IgD-negative memory B cell (primary cell): ENCODE results near the gene NFYC. TPM values are rescaled to one million over a fixed set of nuclear protein-coding genes. Genes with fewer than 3 reads are reported as not detected.

Experiments used
- H3K27ac Mint-ChIP-seq, 3 donors: one replicate each; pipeline ENCODE4 v1.8.0; 2020 to 2022; ENCODE audit warnings: mild to moderate bottlenecking in 3 of 3, mixed read lengths in 3 of 3, moderate library complexity in 1 of 3
- H3K27me3 Mint-ChIP-seq: one replicate; pipeline ENCODE4 v1.8.0; 2021; ENCODE audit warnings: mixed read lengths
- H3K36me3 Mint-ChIP-seq: one replicate; pipeline ENCODE4 v1.8.0; 2020; ENCODE audit warnings: mild to moderate bottlenecking, mixed read lengths
- H3K4me1 Mint-ChIP-seq, 3 donors: one replicate each; pipeline ENCODE4 v1.8.0; 2020 to 2022; ENCODE audit warnings: mixed read lengths in 3 of 3, mild to moderate bottlenecking in 1 of 3
- H3K4me3 Mint-ChIP-seq, 4 donors: one replicate each; pipeline ENCODE4 v1.8.0; 2020 to 2022; ENCODE audit warnings: mild to moderate bottlenecking in 4 of 4, mixed read lengths in 4 of 4, moderate library complexity in 3 of 4
- H3K9me3 Mint-ChIP-seq, 3 donors: one replicate each; pipeline ENCODE4 v1.8.0; 2020 to 2021; ENCODE audit warnings: mixed read lengths in 3 of 3, mild to moderate bottlenecking in 1 of 3
- polyA plus RNA-seq: library from polyadenylated mRNA; unstranded; fragments of 300-500 nt; fragmentation: Illumina TruSeq; gene quantifications from one replicate; pipeline ENCODE4 v1.2.3, GENCODE V29; 2021

The NFYC gene
- polyA plus RNA-seq, 1 donor from 2014 or later = 74.3 TPM

- no peak overlapping the region for H3K27ac Mint-ChIP-seq
- peaks cover 0 to 9% (median 6%) of the 10 kb centered on the region in 3 donors for H3K4me1 Mint-ChIP-seq
- H3K9me3 Mint-ChIP-seq = peaks cover 2 to 8% (median 3%) of the 10 kb centered on the region in 3 donors
- H3K36me3 Mint-ChIP-seq = peaks cover 9% of the 10 kb centered on the region
- H3K27me3 Mint-ChIP-seq = peaks cover 19% of the 10 kb centered on the region
- peak overlapping the region in 2 of 4 donors; percentile 42 to 66 for H3K4me3 Mint-ChIP-seq
Measured at GRCh38 chr1:40780678-40781607, 89.4 kb downstream of the NFYC start.

DNA sequence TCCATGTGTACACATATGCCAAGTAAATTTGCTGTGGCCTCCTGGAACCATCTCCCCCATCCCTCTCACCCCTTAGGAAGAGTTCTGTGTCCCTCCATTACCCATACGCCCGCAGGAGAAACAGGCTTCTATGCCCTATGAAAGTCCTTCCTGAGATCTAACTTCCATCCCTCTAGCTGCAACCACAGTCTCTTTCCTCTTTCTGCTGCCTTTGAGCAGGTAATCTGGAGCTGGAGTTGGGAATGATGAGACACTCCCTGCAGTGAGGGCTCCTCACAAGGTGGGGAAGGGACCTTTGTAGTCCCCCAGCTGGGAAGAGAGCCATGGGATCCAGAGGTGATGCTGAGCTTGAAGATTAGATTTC lies 90.1 kb downstream of the NFYC start:
- Mint-ChIP-seq H3K27ac (no peak overlapping the region), H3K4me1 (peaks cover 0 to 9% (median 6%) of the 10 kb centered on the region in 3 donors), H3K36me3 (peaks cover 7% of the 10 kb centered on the region), H3K4me3 (peak overlapping the region in 1 of 4 donors; percentile 66), H3K27me3 (peaks cover 21% of the 10 kb centered on the region), H3K9me3 (peaks cover under 1 to 8% (median 1%) of the 10 kb centered on the region in 3 donors)

GRCh38 chr1:40782371-40782956 lies 91.0 kb downstream of the NFYC start:
- Mint-ChIP-seq H3K36me3 (peaks cover 2% of the 10 kb centered on the region), H3K27me3 (peaks cover 24% of the 10 kb centered on the region), H3K4me3 (peak overlapping the region; percentile 66 to 90 (median 78)), H3K9me3 (peaks cover 0 to under 1% (median 0%) of the 10 kb centered on the region in 3 donors), H3K4me1 (peaks cover 0 to 10% (median 6%) of the 10 kb centered on the region in 3 donors), H3K27ac (no peak overlapping the region)

DNA sequence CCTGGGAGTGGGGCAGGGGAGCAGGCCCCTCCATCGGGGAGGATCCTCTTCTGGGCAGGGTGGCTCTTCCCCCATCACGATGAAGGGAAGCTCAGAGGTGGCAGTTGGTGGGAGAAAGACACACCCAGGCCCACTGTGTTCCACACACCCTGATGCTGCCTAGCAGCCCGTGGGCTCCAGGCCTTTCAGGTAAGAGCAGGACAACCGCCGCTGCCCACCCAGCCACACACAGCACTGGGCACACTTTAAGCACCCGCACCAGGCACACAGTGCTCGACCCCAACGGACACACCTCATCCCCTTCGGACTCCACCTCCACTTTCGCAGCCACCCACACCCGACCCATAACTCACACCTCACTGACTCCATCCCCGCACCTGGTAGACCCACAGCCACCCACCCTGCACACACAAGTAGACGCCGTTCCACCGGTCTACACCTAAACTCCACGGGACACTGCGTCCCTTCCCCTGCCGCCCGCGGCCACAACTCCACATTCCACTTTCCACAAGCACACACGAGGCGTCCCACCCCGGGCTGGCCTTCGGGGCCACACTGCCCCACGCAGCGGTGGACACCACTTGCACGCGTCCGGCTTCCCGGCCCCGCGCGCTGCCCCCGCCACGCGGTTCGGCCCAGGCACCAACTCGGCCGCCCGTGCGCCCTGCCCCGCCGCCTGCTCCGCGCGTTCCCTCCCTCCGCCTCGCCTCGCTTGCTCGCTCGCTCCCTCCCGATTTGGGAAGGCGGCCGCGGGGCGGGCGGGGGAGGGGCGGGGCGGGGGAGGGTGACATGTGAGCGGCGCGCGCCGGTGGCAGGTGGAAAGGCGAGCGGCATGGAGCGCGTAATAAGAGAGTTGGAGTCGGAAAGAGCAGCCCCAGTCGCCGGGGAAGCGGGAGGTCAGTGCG lies 91.7 kb downstream of the NFYC start, which contains the start of gene KCNQ4:
KCNQ4 (plus strand) TSS at position 787 of the 905 bp plus-strand sequence. CDS start 307 bp downstream, outside the sequence.
- no peaks in the 10 kb centered on the region for H3K9me3 Mint-ChIP-seq
- H3K36me3 Mint-ChIP-seq = no peaks in the 10 kb centered on the region
- peaks cover 24% of the 10 kb centered on the region for H3K27me3 Mint-ChIP-seq
- H3K4me1 Mint-ChIP-seq = peaks cover 0 to 11% (median 6%) of the 10 kb centered on the region in 3 donors
- H3K4me3 Mint-ChIP-seq = peak within 1 kb of the TSS; percentile 61 to 90 (median 84)
- no peak within 1 kb of the TSS for H3K27ac Mint-ChIP-seq

DNA sequence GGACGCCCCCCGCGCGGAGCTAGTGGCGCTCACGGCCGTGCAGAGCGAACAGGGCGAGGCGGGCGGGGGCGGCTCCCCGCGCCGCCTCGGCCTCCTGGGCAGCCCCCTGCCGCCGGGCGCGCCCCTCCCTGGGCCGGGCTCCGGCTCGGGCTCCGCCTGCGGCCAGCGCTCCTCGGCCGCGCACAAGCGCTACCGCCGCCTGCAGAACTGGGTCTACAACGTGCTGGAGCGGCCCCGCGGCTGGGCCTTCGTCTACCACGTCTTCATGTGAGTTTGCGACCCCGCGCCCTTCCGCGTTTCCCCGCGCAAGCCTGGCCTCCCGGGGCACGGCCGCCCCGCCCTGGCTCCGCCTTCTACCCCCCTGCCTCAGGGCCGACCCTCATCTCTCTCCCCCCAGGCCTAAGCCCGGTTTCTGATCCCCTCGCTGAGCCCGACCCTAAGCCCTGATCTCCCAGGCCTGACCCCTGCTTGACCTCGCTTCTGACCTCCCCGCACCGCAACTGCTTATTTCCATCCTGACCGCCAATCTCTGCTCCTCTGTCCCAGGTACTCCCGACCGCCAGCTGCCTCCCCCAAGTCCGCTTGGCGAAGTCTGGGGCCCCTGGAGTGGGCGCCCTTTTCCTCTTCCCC lies 92.8 kb downstream of the NFYC start:
- H3K4me3 Mint-ChIP-seq = peak overlapping the region in 3 of 4 donors; percentile 79 to 89 (median 88)
- H3K4me1 Mint-ChIP-seq = peaks cover 0 to 11% (median 6%) of the 10 kb centered on the region in 3 donors
- H3K27ac Mint-ChIP-seq = no peak overlapping the region
- no peaks in the 10 kb centered on the region for H3K36me3 Mint-ChIP-seq
- H3K9me3 Mint-ChIP-seq = no peaks in the 10 kb centered on the region
- H3K27me3 Mint-ChIP-seq = peaks cover 26% of the 10 kb centered on the region

- H3K36me3 Mint-ChIP-seq = no peaks in the 10 kb centered on the region
- peaks cover 29% of the 10 kb centered on the region for H3K27me3 Mint-ChIP-seq
- H3K4me1 Mint-ChIP-seq = peaks cover 0 to 11% (median 6%) of the 10 kb centered on the region in 3 donors
- H3K27ac Mint-ChIP-seq = no peak overlapping the region
- H3K4me3 Mint-ChIP-seq = peak overlapping the region in 3 of 4 donors; percentile 79 to 89 (median 88)
- no peaks in the 10 kb centered on the region for H3K9me3 Mint-ChIP-seq
Measured at GRCh38 chr1:40784771-40785151, 93.3 kb downstream of the NFYC start.

DNA sequence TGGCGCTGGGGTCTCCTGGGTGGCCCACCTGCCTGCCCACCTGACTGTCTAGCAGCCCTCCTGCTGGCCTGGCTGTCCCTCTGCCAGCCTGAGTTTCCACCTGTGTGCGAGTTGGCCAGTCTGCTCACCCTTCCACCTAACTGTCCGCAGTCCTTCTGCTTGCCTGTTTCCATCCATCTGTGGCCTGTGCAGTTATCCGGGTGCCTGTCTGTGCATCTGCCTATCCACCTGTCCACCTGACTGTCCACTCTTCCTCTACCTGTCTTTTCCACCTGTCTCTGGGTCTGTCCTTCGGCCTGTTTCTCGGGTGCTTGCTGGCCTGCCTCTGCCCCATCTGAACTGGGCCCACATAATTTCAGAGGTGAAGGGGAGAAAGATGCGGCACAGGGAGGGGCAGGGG lies 93.9 kb downstream of the NFYC start:
- Mint-ChIP-seq H3K36me3 (no peaks in the 10 kb centered on the region), H3K4me3 (peak overlapping the region in 2 of 4 donors; percentile 9 to 82), H3K27me3 (peaks cover 29% of the 10 kb centered on the region), H3K4me1 (peaks cover 0 to 11% (median 6%) of the 10 kb centered on the region in 3 donors), H3K9me3 (no peaks in the 10 kb centered on the region), H3K27ac (no peak overlapping the region)

GRCh38 chr1:40786171-40786994 lies 94.9 kb downstream of the NFYC start:
- Mint-ChIP-seq H3K4me1 (peaks cover 0 to 9% (median 6%) of the 10 kb centered on the region in 3 donors), H3K4me3 (peak overlapping the region in 3 of 4 donors; percentile 9 to 60 (median 17)), H3K27me3 (peaks cover 29% of the 10 kb centered on the region), H3K27ac (no peak overlapping the region), H3K9me3 (no peaks in the 10 kb centered on the region), H3K36me3 (no peaks in the 10 kb centered on the region)

DNA sequence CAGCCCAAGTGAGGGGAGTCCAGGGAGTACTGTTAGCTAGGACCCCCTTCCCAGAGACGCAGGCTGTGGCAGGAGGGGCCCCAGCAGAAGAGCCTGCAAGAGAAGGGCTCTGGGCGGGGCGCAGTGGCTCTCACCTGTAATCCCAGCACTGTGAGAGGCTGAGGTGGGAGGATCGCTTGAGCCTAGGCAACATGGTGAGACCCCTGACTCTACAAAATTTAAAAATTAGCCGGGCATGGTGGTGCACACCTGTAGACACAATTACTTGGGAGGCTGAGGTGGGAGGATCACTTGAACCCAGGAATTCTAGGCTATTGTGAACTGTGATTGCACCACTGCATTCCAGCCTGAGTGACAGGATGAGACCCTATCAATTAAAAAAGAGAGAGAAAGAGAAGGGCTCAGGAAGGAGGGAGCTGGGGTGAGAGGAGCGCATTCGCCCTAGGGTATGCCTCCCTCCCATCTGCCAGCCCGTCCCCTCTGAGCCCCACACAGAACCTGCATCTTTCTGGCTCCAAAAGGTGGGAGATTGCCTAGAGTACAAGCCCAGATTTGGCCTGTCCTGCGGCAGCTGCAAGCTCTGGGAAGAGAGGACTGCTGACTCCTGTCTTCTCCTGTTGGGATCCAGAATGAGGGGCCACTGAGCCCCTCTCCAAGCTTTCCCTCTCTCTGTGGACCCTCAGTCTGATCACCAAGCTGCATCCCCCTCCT lies 95.6 kb downstream of the NFYC start:
- peaks cover 0 to 9% (median 6%) of the 10 kb centered on the region in 3 donors for H3K4me1 Mint-ChIP-seq
- no peak overlapping the region for H3K4me3 Mint-ChIP-seq
- no peak overlapping the region for H3K27ac Mint-ChIP-seq
- no peaks in the 10 kb centered on the region for H3K36me3 Mint-ChIP-seq
- H3K27me3 Mint-ChIP-seq = peaks cover 29% of the 10 kb centered on the region
- H3K9me3 Mint-ChIP-seq = no peaks in the 10 kb centered on the region

DNA sequence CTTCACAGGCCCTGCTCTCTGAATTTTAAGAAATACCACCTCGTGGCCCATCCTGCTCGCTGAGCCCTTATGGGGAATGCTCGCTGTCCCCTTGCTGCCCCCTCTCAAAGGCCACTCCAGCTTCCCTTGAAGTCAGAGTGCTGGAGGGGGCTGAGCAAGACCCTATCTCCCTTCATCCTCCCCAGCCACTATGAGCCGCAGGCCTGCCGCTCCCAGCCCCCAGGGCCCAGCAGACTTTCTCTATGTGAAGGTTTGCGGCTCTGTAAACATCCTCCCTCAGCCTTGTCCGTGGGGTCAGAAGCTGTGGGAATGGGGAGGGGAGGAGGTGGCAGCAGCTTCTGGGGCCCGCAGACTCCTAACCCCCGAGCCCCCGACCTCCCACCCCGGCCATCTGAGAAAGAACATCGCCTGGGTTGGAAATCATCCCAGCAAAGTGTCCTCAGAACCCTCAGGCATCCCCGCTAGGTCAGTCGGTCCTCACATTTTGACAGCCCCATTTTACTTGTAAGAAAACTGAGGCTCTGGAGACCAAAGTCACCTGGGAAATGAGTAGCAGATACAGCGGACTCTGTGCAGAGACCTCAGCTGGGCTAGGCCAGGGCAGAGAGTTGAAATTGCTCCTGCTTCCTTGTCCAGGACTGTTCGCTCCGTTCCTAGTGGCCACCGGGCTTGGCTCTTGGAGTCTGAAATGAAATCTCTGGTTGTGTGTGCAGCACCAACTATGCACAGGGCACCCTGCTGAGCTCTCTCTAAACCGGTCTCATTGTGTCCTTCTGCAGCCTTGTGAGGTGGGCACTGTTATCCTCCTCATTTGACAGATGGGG lies 96.4 kb downstream of the NFYC start:
- peaks cover 27% of the 10 kb centered on the region for H3K27me3 Mint-ChIP-seq
- H3K9me3 Mint-ChIP-seq = no peaks in the 10 kb centered on the region
- peaks cover 0 to 9% (median 6%) of the 10 kb centered on the region in 3 donors for H3K4me1 Mint-ChIP-seq
- H3K4me3 Mint-ChIP-seq = no peak overlapping the region
- H3K36me3 Mint-ChIP-seq = no peaks in the 10 kb centered on the region
- no peak overlapping the region for H3K27ac Mint-ChIP-seq

DNA sequence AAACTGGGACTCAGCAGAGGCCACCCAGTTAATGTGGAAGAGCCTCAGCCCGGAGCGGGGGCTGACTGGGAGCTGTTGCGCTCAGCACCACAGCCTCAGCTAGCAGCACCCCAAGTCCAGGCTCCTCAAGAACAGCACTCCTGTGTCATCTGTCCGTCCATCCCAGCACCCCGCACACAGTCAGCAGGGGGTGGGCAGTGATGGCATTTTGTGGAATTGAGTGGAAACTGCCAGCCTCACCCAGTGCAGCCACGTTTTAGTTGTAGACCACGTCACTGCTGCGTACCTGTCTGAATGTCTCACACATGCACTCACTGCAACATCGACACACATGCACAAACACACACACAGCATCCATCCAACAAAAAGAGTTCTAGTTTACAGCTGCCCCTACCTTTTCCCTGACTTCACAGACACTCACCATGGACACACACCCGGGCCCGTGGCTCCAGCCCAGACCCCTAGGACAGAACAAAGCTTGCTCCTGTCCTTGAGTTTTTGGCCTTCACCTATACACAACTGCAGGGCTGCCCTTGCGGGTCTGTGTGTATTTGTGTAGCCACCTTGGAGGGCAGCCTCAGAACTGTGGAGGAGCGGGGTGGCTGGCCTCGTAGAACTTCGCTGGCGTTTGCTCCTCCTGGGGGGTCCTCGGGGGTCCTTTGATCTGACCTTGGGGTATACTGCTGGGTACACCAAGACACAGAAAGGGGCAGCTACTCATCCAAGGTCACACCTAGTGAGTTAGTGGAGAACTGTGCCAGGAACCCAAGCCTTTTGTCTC lies 97.2 kb downstream of the NFYC start:
- Mint-ChIP-seq H3K27me3 (peaks cover 23% of the 10 kb centered on the region), H3K4me3 (no peak overlapping the region)

DNA sequence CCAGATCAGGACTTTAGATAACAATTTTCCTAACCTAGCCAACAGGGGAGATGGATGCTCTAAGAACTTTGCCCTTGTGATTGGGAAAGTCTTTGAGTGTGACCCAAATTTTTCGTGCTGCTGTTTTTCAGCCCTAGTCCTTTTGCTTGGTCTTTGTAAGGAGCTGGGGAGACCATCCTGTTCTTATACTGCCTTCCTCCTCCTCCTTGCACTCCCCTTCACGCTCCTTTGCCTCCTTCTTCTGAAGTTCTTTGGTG lies 97.8 kb downstream of the NFYC start:
- no peak overlapping the region for H3K4me3 Mint-ChIP-seq
- no peaks in the 10 kb centered on the region for H3K36me3 Mint-ChIP-seq
- H3K27me3 Mint-ChIP-seq = peaks cover 22% of the 10 kb centered on the region
- H3K4me1 Mint-ChIP-seq = peaks cover 0 to 6% (median 2%) of the 10 kb centered on the region in 3 donors
- no peaks in the 10 kb centered on the region for H3K9me3 Mint-ChIP-seq
- no peak overlapping the region for H3K27ac Mint-ChIP-seq

More for the DNA sequence above, 97.2 kb downstream of the NFYC start:
- Mint-ChIP-seq H3K36me3 (no peaks in the 10 kb centered on the region), H3K27ac (no peak overlapping the region), H3K4me1 (peaks cover 0 to 6% (median 2%) of the 10 kb centered on the region in 3 donors), H3K9me3 (no peaks in the 10 kb centered on the region)
